NCI-H146 (cell line): ENCODE results near the gene OR10G7.
"Not testable (repeated sequence)": the region's sequence is repeated elsewhere in the genome, so short reads cannot be mapped to it uniquely, and the experiment has no call there.

Experiments used
- DNase-seq: peaks from one replicate; lab custom pipeline; 2025; lab: John Stamatoyannopoulos, UW

Gene OR10G7

GRCh38 chr11:124039557-124039956 lies 1.6 kb downstream of the OR10G7 start:
- no peak for DNase-seq

DNA sequence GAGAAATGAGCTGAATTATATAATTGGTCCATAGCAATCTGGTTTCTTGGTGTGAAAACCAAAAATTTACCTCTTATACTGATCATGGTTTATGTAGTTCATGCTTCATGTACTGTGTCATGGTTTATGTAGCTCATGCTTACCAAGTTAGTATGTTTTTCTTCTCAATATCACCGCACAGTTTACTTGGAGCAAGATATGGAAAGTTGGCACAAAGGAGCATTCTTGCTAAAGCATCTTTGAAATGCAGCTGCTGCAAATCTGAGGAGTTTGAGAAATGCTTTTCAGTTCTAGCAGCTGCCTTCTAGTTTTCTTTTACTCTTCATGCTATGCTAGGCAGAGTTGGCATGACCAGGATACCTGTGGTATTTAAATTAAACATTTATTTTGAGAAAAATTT lies 4.5 kb downstream of the OR10G7 start:
- DNase-seq = no peak

DNA sequence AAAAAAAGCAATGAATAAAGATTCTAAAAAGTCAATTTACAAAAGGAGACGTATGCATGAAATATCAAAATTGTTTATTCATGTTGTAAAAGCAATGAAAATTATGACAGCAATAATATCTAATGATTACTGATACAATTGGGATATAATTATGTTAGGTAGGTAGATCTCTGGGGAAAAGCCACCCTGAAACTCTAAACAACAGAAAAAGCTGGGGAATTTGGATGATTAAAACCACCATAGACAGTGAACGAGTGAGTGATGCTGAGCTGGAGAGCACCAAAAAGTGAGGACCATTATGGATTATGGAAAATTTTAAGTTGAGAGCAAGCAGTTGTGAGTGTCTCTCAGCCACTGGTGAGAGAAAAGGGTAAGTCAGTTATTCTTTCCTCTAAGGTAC lies 14.6 kb downstream of the OR10G7 start, which contains the start of gene OR10G8:
Gene OR10G8, plus strand, starts transcription at position 301 of the 400 bp plus-strand sequence. CDS start 2,825 bp downstream, outside the sequence.
- no peak for DNase-seq

GRCh38 chr11:124015837-124016236 lies 25.3 kb downstream of the OR10G7 start:
- not testable (repeated sequence) for DNase-seq

GRCh38 chr11:124012697-124013096 lies 28.4 kb downstream of the OR10G7 start, which contains the start of gene OR10G4:
Gene OR10G4, plus strand, starts transcription at chr11:124012997. Its CDS starts 2,578 bp downstream, at chr11:124015575.
- DNase-seq = no peak

DNA sequence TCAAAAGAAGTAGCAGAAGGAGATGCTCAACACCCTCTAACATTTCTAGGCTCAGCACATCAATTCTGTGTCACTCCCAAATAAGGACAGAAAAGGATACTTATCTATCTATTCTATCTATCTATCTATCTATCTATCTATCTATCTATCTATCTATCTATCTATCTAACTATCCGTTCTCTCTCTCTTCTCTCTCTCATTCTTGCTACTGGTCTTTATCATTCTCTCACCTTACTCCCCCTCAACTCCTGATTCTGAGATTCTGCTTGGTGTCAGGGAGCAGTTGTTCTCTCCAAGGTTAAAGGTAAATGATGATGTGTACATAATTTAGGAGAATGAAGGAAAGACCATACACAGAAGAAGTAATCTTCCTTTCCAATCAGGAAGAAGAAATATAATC lies 46.0 kb downstream of the OR10G7 start, which contains the start of gene OR10G6:
Gene OR10G6, minus strand, starts transcription at position 43 of the 400 bp plus-strand sequence. Its CDS starts 0 bp downstream, at position 43.
- no peak for DNase-seq
